ENCODE measurements around the gene RBP3. TPM values are rescaled to one million over a fixed set of nuclear protein-coding genes. Genes with fewer than 3 reads are reported as not detected.

Gene RBP3
- total RNA-seq, 1 donor from 2014 or later: not detected

DNA sequence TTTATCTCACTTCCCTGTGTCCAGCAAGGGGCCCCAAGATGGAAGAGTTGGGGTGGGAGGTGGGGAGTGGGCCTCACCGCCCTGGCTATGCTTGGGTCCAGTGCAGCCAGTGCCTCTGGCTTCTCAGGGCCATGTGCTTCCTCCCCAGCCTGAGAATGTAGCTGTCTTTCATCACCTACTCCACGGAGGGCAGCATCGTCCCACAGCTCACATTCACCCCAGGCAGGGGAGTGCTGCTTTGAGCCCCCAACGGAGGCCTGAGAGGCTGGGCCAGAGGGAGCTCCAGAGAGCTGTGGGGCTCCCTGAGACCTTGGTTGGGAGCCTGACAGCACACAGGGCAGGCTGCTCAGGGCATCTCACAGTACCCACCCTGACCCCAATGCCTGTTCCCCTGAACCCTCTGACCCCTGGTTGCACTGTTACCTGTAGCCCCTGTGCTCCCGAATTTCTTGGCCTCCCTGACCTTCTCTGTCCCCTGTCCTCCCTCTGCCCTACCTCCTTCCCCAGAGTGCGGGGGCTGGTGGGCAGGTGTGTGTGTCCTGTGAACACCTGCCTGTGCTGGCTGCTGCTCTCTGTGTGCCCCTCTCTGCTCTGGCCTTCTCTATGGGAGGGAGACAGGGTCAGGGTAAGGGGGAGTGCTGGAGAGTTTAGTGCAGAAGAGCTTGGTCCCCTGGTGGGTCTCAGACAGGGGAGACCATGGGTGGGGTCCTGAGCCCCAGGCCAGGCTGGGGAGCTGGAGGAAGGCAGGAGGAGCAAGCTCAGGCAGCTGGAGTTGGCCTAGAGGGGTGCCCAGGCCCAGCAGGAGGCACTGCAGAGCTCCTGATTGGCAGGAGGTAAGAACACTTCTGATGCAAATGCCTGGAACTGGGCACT is 55.5 kb downstream of the RBP3 start:
- no peak for DNase-seq
- H3K4me3 Mint-ChIP-seq: no peak overlapping the region

DNA sequence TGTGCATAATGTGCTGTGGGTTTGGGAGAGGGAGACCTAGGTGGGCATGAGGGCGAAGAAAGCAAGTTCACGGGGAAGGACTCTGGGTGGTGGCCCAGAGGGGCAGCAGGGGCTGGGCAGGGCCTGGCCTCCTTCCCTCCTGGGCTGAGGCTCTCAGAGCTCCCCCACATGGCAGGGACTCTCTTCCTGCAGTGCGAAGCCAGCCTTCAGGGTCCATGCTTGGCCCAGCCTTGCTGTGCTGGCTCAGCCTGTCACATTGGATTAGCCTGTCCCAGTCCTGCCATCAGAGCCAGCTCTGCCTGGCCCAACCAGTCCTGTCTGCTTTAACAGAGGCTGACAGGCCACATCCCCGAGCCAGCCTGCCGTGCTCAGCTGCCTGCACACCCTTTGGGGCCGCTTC is 56.3 kb downstream of the RBP3 start:
- Mint-ChIP-seq H3K27me3 (no peaks in the 10 kb centered on the region), H3K4me1 (no peaks in the 10 kb centered on the region), H3K36me3 (ENCODE audit: low read depth) (no peaks in the 10 kb centered on the region), H3K27ac (no peak overlapping the region), H3K9me3 (no peaks in the 10 kb centered on the region), H3K4me3 (no peak overlapping the region)
- intact Hi-C loops (cut with micrococcal nuclease): no loop called here
- DNase-seq: no peak

More for the DNA sequence above, 55.5 kb downstream of the RBP3 start:
- Mint-ChIP-seq H3K9me3 (no peaks in the 10 kb centered on the region), H3K27ac (no peak overlapping the region), H3K36me3 (ENCODE audit: low read depth) (no peaks in the 10 kb centered on the region), H3K4me1 (no peaks in the 10 kb centered on the region), H3K27me3 (no peaks in the 10 kb centered on the region)
- intact Hi-C loops (cut with micrococcal nuclease): no loop called here

DNA sequence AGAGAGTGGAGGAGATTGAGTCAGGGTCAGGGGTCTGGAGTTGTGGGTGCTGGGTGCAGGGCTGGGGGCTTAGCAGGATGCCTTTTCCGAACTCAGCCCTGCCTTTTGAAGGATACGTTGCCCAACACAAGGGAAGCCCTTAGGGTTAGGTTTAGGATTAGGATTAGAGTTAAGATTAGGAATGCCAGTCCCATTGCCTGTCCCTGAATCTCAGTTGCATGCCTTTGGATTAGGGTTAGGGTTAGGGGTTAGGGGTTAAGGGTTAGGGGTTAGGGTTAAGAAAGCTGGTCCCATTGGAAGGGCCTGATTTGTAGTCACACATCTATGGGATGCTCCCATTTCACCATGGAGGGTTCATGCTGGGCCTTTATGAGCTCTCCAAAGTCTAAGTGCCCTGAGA is 56.8 kb downstream of the RBP3 start:
- no peaks in the 10 kb centered on the region for H3K27me3 Mint-ChIP-seq
- H3K27ac Mint-ChIP-seq: no peak overlapping the region
- no peaks in the 10 kb centered on the region for H3K36me3 Mint-ChIP-seq (ENCODE audit: low read depth)
- no peak overlapping the region for H3K4me3 Mint-ChIP-seq
- intact Hi-C loops (cut with micrococcal nuclease): no loop called here
- H3K4me1 Mint-ChIP-seq: no peaks in the 10 kb centered on the region
- DNase-seq: no peak
- no peaks in the 10 kb centered on the region for H3K9me3 Mint-ChIP-seq

DNA sequence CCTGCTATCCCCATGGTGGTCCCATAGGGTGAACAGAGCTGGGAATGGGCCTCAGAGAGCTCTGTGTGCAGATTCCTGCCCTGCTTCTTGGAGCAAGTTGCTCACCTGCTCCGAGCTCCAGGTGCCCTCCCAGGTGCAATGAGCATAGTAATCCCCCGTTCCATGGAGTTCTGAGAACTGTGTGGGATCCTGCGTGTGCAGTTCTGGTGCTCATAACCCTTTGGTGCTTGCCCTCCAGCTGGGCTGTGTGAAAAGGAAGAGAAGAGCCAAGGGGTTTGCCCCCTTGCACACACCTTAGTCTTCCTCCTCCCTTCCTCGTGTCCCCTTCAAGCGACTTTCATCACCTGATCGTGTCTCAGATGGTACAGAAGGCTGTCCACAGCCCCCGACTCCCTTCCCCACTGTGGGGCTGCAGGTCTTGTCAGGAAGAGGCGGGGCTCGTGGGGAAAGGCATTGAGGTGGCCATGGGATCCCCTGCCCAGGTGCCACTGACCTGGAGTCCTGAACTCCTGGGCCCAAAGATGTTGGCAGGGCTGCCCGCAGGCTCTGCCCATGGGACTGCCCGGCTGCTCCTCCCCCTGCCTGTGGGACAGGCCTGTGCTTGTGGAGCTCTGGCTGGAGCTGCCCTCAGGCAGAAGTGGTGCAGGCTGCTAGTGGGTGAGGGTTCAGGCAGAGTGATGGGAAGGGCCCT is 57.8 kb downstream of the RBP3 start:
- Mint-ChIP-seq H3K36me3 (ENCODE audit: low read depth) (no peaks in the 10 kb centered on the region), H3K4me3 (no peak overlapping the region), H3K4me1 (no peaks in the 10 kb centered on the region), H3K27me3 (no peaks in the 10 kb centered on the region), H3K27ac (no peak overlapping the region), H3K9me3 (no peaks in the 10 kb centered on the region)
- no peak for DNase-seq
- intact Hi-C loops (cut with micrococcal nuclease): no loop called here

DNA sequence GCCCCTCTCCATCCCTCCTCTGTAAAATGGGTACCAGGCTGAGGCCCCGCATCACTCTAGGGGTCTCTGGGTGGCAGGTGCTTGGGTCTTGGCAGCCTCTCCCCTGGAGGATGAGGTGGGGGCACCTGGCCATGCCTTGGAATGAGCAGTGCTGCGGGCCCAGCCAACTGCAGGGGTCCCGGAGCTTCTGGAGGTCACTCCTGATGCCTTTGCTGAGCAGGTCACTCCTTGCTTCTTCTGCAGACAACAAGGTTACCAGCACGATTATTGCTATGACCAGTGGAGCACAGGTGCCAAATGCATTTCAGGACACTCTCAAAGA is 58.3 kb downstream of the RBP3 start:
- Mint-ChIP-seq H3K9me3 (no peaks in the 10 kb centered on the region), H3K27me3 (no peaks in the 10 kb centered on the region), H3K36me3 (ENCODE audit: low read depth) (no peaks in the 10 kb centered on the region), H3K27ac (no peak overlapping the region), H3K4me3 (no peak overlapping the region), H3K4me1 (no peaks in the 10 kb centered on the region)
- no peak for DNase-seq
- intact Hi-C loops (cut with micrococcal nuclease): no loop called here

DNA sequence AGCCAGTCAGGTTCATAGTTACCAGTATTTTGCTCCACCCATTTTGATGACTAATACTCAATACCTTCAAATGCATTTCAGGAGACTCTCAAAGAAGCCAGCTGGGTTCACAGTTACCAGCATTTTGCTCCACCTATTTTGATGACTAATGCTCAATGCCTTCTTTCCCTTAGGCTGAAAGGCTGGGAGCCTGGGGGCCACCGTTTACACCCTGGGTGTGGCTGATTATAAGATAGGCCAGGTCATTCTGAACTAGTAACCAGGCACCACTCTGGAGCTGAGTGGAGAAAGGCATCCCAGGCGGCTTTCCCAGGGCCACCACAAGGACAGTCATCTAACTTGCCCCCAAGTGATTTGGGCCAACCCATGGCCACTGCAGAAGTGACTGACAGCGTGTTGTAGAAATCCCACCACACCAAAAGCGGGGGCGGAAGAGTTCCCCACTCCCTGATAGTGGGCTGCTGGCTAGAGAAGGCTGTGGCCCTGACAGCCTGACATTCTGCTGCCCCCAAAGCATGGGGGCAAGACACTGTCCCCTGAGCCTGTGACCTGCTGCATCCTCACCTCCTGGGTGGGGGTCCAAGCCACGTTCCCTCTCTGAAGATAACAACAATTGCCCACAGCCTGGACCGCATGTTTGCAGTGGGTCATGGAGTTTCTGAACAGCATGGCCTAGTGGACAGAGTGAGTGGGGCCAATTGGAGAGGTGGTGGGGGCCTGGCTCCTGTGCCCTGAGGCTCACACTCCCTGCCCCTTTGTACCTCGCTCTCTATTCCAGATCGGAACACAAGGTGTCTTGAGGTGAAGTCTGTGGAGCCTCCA is 58.9 kb downstream of the RBP3 start:
- no peak for DNase-seq
- H3K9me3 Mint-ChIP-seq: no peaks in the 10 kb centered on the region
- H3K27ac Mint-ChIP-seq: no peak overlapping the region
- intact Hi-C loops (cut with micrococcal nuclease): no loop called here
- H3K4me1 Mint-ChIP-seq: no peaks in the 10 kb centered on the region
- H3K27me3 Mint-ChIP-seq: no peaks in the 10 kb centered on the region
- H3K4me3 Mint-ChIP-seq: no peak overlapping the region
- H3K36me3 Mint-ChIP-seq (ENCODE audit: low read depth): no peaks in the 10 kb centered on the region

Other genes with a start within 250 kb of the RBP3 start
- gene GDF10, start 48.2 kb upstream of the RBP3 start, total RNA-seq: 0.49 and 0.59 TPM in 2 replicates
- not detected in 2 replicates for gene GDF2, start 25.9 kb upstream of the RBP3 start, total RNA-seq
- 0.07 TPM in 1 of 2 replicates, not detected in the other for gene ZNF488, start 35.9 kb downstream of the RBP3 start, total RNA-seq
- gene ANXA8, start 135.8 kb downstream of the RBP3 start, total RNA-seq: 0.17 TPM in 1 of 2 replicates, not detected in the other
- not detected in 2 replicates for gene FAM25G, start 143.3 kb downstream of the RBP3 start, total RNA-seq
- 8.6 and 9.8 TPM in 2 replicates for gene AGAP9, start 175.3 kb downstream of the RBP3 start, total RNA-seq